HG03196 (cell line): Measurements from ENCODE around the gene SPAST.
"Not testable (repeated sequence)": the region's sequence is repeated elsewhere in the genome, so short reads cannot be mapped to it uniquely, and the experiment has no call there.

Source experiments
- ATAC-seq: cut with Tn5 transposase; IDR thresholded peaks from one replicate; pipeline ENCODE4 v1.9.1; 2021; ENCODE audit not compliant: unreplicated experiment

SPAST gene

DNA sequence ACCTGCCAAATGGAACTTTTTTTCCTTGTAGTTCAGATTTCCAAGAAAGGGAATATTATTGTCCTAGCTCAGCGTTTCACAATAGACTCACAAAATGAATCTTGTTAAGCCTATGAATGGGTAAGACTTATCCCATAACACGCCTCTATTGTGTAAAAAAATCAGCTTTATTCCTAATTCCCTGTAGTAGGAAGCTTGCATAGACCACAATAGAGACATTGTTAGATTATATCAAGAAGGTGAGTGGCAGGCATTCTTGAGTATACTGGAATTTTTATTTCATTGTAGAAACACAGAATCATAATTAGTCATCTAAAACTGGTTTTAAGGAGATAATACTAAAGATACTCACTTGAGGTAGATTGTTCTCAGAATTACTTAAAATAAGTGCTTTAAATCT is 55.8 kb downstream of the SPAST start:
- ATAC-seq, result no peak

DNA sequence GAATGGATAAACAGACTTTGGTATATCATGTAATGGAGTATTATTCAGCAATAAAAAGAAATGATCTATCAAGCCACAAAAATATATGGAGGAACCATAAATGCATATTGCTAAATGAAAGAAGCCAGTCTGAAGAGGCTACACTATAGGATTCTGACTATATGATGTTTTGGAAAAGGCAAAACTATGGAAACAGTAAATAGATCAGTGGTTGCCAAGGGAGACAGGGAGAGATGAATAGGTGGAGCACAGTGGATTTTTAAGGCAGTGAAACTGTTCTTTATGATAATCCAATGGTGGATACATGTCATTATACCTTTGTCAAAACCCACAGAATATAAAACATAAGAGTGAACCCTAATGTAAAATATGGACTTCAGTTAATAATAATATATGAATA is 61.3 kb downstream of the SPAST start:
- ATAC-seq, result no peak

DNA sequence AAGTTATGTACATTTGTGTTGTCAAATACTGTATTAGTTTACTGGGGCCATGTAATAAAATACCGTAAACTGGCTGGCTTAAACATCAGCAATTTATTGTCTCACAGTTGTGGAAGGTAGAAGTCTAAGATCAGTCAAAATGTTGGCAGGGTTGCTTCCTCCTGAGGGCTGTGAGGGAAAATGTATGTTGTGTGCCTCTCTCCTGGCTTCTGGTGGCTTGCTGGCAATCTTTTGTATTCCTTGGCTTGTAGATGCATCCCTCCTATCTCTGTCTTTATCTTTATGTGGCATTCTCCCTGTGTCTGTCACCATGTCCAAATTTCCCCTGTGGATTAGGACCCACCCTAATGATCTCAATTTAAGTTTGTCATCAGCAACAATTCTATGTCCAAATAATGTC is 65.3 kb downstream of the SPAST start:
- no peak for ATAC-seq

DNA sequence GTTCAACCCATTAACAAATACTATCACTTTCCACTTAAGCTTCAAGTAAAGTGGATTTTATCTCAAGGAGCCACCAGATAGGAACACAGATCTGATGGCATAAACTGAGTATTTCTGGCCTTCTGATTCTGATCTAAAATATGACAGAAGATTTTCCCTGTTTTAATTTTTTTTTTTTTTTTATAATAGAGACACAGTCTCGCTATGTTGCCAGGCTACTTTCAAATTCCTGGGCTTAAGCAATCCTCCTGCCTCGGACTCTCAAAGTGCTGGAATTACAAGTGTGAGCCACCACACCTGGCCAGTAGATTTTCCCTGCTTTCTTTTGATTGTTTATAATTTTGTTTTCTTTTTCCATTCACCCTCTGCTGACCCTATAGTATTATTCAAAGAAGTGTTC is 65.7 kb downstream of the SPAST start:
- no peak for ATAC-seq

DNA sequence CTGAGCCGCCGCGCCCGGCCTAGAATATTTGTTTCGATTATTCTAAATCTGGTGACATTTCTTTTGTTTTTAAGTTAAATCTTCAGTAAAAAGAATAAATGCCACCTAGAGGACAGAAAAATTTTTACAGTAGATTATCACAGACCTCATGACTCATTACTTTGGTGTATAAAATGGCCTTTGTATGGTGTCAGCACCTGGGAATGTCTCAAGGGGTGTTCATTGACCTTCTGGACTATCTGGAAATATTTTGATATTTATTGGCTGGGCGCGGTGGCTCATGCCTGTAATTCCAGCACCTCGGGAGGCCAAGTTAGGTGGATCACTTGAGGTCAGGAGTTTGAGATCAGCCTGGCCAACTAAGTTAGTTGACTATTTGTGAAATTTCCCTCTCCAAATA is 72.1 kb downstream of the SPAST start:
- ATAC-seq, result no peak

DNA sequence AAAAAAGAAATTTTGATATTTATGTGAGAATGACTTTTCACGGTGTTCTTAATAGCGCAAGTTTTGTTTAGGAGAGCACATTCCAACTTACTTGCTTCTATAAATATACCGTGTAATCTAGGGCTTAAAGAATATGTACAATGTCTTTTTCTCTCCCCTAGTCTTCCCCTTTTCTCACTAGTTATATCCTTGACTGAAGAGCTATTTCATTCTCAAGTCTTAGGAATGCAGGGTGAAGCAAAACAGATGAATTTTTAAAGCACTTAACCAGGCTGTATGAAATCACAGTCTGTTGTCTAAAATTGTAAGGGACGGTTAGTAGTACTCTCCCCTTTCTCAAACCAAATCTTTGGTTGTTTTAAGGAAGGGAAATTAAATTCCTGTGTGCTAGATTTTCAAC is 72.7 kb downstream of the SPAST start:
- ATAC-seq, result no peak

DNA sequence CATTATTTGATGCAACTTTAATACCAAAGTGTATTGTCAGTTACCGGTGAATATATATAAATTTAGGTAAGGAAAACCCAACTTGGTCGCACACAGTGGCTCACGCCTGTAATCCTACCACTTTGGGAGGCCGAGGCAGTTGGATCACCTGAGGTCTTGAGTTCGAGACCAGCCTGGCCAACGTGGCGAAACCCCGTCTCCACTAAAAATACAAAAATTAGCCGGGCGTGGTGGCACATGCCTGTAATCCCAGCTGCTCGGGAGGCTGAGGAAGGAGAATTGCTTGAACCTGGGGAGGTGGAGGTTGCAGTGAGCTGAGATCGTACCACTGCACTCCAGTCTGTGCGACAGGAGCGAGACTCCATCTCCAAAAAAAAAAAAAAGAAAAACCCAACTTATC is 88.2 kb downstream of the SPAST start:
- not testable (repeated sequence) for ATAC-seq

DNA sequence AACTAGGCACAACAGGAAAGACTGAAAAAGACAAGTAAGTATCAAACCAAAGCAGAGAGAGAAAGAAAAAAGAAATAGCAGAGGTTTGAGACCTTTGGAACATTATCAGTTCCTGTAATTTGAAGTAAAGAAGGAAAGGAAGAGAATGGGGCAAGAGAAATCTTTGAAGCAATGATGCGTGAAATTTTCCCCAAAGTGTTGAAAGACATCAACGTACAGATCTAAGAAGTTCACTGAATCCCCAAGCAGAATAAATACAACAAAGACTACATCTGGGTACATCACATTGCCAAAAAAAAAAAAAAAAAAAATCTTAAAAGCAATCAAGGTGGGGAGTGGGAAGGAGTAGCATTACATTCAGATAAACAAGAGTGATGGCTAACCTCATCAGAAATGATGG is 96.3 kb downstream of the SPAST start:
- no peak for ATAC-seq

DNA sequence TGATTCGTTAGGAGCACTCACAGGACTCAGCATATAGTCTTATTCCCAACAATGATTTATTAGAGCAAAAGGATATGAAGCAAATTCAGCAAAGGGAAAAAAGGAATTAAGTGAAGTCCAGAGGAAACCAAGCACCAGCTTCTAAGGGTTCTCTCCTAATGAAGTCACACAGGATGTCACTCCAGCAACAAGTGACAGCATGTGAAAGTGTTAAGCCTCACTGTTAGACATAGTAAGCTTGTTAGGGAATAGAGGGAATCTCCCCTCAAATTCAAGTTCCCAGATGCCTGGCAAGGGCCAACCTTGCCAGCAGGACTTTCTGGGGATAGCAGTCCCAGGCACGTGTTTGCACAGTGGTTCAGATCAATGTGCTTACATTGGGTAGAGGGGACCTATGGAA is 97.9 kb downstream of the SPAST start:
- ATAC-seq, result no peak

DNA sequence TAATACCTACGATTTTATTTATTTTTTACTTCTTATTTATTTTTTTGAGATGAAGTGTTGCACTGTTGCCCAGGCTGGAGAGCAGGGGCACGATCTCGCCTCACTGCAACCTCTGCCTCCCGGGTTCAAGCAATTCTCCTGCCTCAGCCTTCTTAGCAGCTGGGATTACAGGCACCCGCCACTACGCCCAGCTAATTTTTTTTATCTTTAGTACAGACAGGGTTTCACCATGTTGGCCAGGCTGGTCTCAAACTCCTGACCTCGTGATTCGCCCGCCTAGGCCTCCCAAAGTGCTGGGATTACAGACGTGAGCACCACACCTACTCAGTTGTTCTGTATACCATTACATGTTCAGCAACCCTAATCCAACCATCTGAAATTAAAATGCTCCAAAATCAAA is 100.9 kb downstream of the SPAST start:
- not testable (repeated sequence) for ATAC-seq

DNA sequence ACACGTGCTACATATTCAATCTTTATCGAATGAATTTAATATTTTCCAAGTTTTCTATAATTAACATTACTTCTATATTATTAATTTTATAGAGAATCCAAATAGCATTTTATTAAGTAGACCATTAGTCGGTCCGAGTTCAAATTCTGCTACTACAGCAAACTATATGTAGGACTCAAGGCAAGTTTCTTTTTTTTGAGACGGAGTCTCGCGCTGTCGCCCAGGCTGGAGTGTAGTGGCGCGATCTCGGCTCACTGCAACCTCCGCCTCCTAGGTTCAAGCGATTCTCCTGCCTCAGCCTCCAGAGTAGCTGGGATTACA is 101.6 kb downstream of the SPAST start:
- ATAC-seq, result not testable (repeated sequence)

DNA sequence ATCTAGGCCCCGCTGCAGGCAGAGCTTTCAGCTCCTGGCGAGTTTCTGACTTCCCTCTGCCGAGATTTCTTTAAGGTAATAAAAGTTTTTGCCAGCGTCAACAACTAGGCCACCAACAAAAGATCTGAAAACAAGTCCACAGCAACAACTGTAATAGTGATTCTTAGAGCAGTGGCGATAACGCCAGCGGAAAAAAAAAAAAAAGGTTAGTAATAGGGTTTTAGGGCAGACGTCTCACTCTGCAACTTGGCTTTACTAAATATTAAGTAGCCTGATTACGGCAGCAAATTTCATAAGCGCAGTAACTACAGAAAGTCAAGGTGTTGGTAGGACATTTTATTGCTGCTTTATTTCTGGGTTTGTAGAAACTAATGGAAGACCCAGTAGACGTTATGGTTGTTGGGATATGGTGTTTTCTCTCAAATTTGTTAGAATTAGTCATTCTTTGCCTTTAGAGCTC is 102.8 kb downstream of the SPAST start:
- no peak for ATAC-seq

DNA sequence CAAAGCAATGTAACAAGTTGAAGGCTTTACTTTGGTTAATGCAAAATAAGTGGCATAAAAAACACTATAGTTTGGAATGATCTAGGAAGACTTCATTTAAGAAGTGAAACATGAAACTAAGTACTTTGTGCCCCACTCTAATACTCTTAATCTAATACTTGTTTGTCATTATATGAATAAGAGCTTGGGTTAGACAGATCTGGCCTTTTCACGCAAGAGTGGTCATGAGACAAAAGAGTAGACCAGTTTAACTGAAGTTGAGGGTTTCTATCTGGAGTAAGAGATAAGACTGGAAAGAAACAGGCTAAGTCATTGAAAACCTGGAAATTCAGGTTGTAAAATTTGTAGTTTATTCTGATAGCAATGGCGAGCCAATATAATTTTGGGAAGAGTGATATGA is 105.2 kb downstream of the SPAST start:
- ATAC-seq, result peak; percentile 37

DNA sequence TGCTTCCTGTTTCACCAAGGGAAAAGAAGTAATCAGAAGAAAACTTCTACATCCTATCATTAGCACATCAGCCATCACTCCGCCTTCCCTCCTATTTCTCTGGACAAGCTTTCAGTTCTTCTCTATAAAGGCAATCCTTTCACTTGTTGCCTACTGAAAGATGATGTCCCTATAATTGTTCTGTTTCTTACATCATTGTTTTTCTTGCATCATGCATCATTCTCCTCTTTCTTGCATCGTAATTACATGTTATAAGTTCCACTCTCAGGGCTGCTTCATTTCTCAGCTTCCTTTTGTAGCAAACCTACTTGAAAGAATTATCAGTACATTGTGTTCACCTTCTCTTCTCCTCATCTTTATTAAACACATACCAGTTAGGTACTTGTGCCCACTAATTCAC is 109.5 kb downstream of the SPAST start:
- ATAC-seq, result no peak

DNA sequence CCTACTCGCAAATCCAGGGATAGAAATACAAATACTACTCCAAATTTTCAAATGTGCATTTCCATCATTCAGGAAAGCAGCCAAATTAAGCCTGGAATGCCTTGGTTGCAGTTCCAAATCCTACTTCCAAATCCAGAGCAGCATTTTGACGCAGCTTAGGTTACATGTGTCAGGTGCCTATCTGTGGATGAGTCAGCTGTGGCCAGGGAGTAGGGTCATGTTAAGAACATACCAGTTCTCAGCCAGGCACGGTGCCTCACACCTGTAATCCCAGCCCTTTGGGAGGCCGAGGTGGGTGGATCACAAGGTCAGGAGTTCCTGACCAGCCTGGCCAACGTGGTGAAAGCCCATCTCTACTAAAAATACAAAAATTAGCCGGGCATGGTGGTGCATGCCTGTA is 119.3 kb downstream of the SPAST start:
- no peak for ATAC-seq

DNA sequence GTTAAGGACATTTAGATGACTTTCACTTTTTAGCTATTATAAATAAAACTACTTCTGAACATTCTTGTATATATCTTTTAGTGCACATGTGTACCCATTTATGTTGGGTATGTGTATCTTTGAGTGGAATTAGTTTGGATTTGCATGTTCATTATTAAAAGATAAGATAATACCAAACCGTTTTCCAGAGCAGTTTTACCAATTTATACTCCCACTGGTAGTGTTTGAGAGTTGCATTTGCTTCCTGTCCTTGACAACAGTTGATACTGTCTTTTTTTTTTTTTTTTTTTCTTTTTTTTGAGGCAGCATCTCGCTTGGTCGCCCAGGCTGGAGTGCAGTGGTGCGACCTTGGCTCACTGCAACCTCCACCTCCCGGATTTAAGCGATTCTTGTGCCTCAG is 125.7 kb downstream of the SPAST start:
- ATAC-seq, result no peak

DNA sequence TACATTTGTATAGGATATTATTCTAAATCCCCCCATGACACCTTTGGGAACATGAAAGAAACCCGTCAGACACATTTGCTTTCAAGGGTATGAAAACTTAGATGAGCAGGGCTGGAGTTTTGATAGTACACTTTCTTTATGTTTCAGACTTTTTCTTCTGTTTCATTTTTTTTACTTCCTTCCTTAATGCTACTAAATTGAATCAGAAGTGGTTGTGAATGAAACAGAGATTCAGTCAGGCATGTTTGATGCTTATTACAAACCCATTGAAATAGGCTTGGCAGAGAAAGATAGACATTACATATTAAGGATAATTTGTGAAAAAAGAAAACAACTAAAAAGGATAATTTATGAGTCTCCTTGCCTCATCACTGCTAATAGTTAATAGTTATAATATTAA is 129.1 kb downstream of the SPAST start:
- ATAC-seq, result no peak

DNA sequence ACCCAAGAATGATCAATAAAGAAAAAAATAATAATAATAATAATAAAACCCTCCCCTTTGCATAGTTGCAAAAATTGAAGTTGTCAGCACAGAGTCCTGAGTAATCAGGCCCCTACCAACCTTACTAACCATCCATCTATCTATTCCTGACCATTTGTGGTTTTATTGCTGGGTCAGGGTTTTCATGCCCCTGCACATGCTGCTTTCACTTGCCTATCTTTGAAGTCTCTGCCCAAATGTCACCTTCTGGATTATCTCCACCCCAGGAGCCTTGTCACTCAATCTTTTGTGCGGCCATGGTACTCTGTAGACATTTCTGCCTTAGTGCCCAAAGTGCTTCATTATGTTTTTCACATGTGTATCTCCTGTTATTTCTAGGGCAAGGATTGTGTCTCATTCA is 137.5 kb downstream of the SPAST start:
- no peak for ATAC-seq

DNA sequence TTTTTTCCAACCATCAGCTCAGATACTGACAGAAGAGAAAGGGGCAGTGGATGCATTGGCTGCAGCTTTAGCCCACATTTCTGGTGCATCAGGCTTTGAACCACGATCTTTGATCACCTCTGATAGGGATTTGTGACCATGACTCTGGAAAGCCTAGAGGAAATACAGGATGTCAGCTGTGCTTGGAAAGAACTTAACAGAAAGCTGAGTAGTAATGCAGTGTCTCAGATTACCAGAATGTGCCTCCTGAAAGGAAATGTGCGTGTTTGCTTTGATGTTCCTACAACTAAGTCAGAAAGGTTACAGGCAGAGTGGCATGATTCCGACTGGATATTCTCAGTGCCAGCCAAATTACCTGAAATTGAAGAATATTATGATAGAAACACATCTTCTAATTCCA is 140.1 kb downstream of the SPAST start:
- ATAC-seq, result not testable (repeated sequence)
